ENCODE results near the gene RBMS3. TPM values are rescaled to one million over a fixed set of nuclear protein-coding genes. Genes with fewer than 3 reads are reported as not detected.

Gene RBMS3
- total and polyA plus RNA-seq, 2 donors (not counting 1 experiment from before 2014, with no cell fraction given) = 26.9 to 68.4 TPM

GRCh38 chr3:29859726-29860270 lies 578.9 kb downstream of the RBMS3 start:
- no peak overlapping the region for H3K4me2 ChIP-seq (ENCODE audit: extremely low read depth, insufficient read depth, low read length)
- H3K36me3 ChIP-seq (ENCODE audit: control insufficient read depth, insufficient read depth, low read length) = no peaks in the 10 kb centered on the region
- H3K4me1 ChIP-seq (ENCODE audit: control insufficient read depth, extremely low read depth, insufficient read depth, low read length) = no peaks in the 10 kb centered on the region
- H3K27ac ChIP-seq (ENCODE audit: insufficient read depth, low read length) = no peak overlapping the region
- H2AFZ ChIP-seq (ENCODE audit: low read length) = no peak overlapping the region
- no peak for DNase-seq (ENCODE audit: low read depth in 2 of 2)
- H3K4me3 ChIP-seq (replicated peaks in 1 of 4; ENCODE audit: control extremely low read depth in 1 of 4, insufficient read depth in 1 of 4, low read depth in 3 of 4, low read length in 4 of 4) = no peak overlapping the region
- no peaks in the 10 kb centered on the region for H3K9me3 ChIP-seq (ENCODE audit: control insufficient read depth, insufficient read depth, low read depth, low read length)
- H3K9ac ChIP-seq (ENCODE audit: insufficient read depth, low read length) = no peak overlapping the region
- H3K27me3 ChIP-seq (ENCODE audit: control insufficient read depth, insufficient read depth, low read length) = no peaks in the 10 kb centered on the region
- TF ChIP-seq EZH2 (IDR thresholded peaks at IDR 0.05; ENCODE audit: low read length, missing control alignments) (no peak), CTCF (conservative IDR thresholded peaks at IDR 0.05 in 1 of 2, IDR thresholded peaks at IDR 0.05 in 1 of 2; ENCODE audit: low read depth in 1 of 2, low read length in 2 of 2) (no peak)
- no peaks in the 10 kb centered on the region for H4K20me1 ChIP-seq (ENCODE audit: control insufficient read depth, extremely low read depth, insufficient read depth, low read length)
- H3K79me2 ChIP-seq (ENCODE audit: control insufficient read depth, insufficient read depth, low read length) = no peaks in the 10 kb centered on the region

GRCh38 chr3:29864809-29865208 lies 583.9 kb downstream of the RBMS3 start:
- H3K4me1 ChIP-seq (ENCODE audit: control insufficient read depth, extremely low read depth, insufficient read depth, low read length) = no peaks in the 10 kb centered on the region
- DNase-seq (ENCODE audit: low read depth in 2 of 2) = no peak
- no peak overlapping the region for H2AFZ ChIP-seq (ENCODE audit: low read length)
- H3K36me3 ChIP-seq (ENCODE audit: control insufficient read depth, insufficient read depth, low read length) = no peaks in the 10 kb centered on the region
- no peak overlapping the region for H3K27ac ChIP-seq (ENCODE audit: insufficient read depth, low read length)
- H3K4me3 ChIP-seq (replicated peaks in 1 of 4; ENCODE audit: control extremely low read depth in 1 of 4, insufficient read depth in 1 of 4, low read depth in 3 of 4, low read length in 4 of 4) = no peak overlapping the region
- H3K9ac ChIP-seq (ENCODE audit: insufficient read depth, low read length) = no peak overlapping the region
- H3K4me2 ChIP-seq (ENCODE audit: extremely low read depth, insufficient read depth, low read length) = no peak overlapping the region
- TF ChIP-seq EZH2 (IDR thresholded peaks at IDR 0.05; ENCODE audit: low read length, missing control alignments) (no peak), CTCF (conservative IDR thresholded peaks at IDR 0.05 in 1 of 2, IDR thresholded peaks at IDR 0.05 in 1 of 2; ENCODE audit: low read depth in 1 of 2, low read length in 2 of 2) (no peak)
- H3K79me2 ChIP-seq (ENCODE audit: control insufficient read depth, insufficient read depth, low read length) = no peaks in the 10 kb centered on the region
- H3K27me3 ChIP-seq (ENCODE audit: control insufficient read depth, insufficient read depth, low read length) = no peaks in the 10 kb centered on the region
- no peaks in the 10 kb centered on the region for H3K9me3 ChIP-seq (ENCODE audit: control insufficient read depth, insufficient read depth, low read depth, low read length)
- no peaks in the 10 kb centered on the region for H4K20me1 ChIP-seq (ENCODE audit: control insufficient read depth, extremely low read depth, insufficient read depth, low read length)

GRCh38 chr3:29868543-29869101 lies 587.8 kb downstream of the RBMS3 start:
- H3K36me3 ChIP-seq (ENCODE audit: control insufficient read depth, insufficient read depth, low read length) = no peaks in the 10 kb centered on the region
- TF ChIP-seq EZH2 (IDR thresholded peaks at IDR 0.05; ENCODE audit: low read length, missing control alignments) = no peak
- no peak for TF ChIP-seq CTCF (conservative IDR thresholded peaks at IDR 0.05 in 1 of 2, IDR thresholded peaks at IDR 0.05 in 1 of 2; ENCODE audit: low read depth in 1 of 2, low read length in 2 of 2)
- no peaks in the 10 kb centered on the region for H3K79me2 ChIP-seq (ENCODE audit: control insufficient read depth, insufficient read depth, low read length)

More at GRCh38 chr3:29868543-29869101, 587.8 kb downstream of the RBMS3 start:
- Histone ChIP-seq H3K4me1 (ENCODE audit: control insufficient read depth, extremely low read depth, insufficient read depth, low read length) (no peaks in the 10 kb centered on the region), H3K4me3 (replicated peaks in 1 of 4; ENCODE audit: control extremely low read depth in 1 of 4, insufficient read depth in 1 of 4, low read depth in 3 of 4, low read length in 4 of 4) (no peak overlapping the region), H4K20me1 (ENCODE audit: control insufficient read depth, extremely low read depth, insufficient read depth, low read length) (no peaks in the 10 kb centered on the region), H3K9ac (ENCODE audit: insufficient read depth, low read length) (no peak overlapping the region), H3K27ac (ENCODE audit: insufficient read depth, low read length) (no peak overlapping the region), H2AFZ (ENCODE audit: low read length) (no peak overlapping the region), H3K4me2 (ENCODE audit: extremely low read depth, insufficient read depth, low read length) (no peak overlapping the region), H3K27me3 (ENCODE audit: control insufficient read depth, insufficient read depth, low read length) (no peaks in the 10 kb centered on the region), H3K9me3 (ENCODE audit: control insufficient read depth, insufficient read depth, low read depth, low read length) (no peaks in the 10 kb centered on the region)
- DNase-seq (ENCODE audit: low read depth in 2 of 2) = no peak
